ENCODE results near the gene SMAD7.

The SMAD7 gene

DNA sequence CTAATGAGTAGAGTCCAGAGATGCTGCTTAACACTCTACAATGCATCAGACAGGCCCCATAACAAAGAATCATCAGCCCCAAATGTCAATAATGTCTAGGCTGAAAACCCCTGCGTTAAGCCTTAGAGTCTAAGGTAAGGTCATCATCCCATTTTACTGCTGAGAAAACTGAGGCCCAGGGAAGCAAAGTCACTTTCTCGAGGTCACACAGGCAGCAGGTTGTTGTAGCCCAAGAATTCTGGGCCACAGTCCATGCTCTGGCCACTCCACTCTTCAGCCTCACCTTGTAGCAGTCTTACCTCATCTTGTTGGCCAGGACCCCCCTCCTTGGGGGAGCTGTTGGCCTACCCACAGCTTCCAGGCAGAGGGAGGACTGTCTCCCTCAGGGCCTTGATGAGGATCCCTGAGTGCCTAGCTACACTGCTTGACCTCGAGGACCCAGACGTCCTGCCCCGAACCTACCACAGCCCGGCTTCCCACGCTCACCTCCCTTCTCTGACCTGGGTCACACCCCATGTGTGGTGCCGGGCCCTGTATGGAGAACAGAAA, 54.4 kb downstream of the SMAD7 start:
- TF ChIP-seq, protein P1, sequence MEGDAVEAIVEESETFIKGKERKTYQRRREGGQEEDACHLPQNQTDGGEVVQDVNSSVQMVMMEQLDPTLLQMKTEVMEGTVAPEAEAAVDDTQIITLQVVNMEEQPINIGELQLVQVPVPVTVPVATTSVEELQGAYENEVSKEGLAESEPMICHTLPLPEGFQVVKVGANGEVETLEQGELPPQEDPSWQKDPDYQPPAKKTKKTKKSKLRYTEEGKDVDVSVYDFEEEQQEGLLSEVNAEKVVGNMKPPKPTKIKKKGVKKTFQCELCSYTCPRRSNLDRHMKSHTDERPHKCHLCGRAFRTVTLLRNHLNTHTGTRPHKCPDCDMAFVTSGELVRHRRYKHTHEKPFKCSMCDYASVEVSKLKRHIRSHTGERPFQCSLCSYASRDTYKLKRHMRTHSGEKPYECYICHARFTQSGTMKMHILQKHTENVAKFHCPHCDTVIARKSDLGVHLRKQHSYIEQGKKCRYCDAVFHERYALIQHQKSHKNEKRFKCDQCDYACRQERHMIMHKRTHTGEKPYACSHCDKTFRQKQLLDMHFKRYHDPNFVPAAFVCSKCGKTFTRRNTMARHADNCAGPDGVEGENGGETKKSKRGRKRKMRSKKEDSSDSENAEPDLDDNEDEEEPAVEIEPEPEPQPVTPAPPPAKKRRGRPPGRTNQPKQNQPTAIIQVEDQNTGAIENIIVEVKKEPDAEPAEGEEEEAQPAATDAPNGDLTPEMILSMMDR (IDR thresholded peaks at IDR 0.05; ENCODE audit: extremely low read depth, insufficient read depth, missing control alignments): no peak
- in situ Hi-C loops (cut with MboI; ENCODE audit: low pct_unique_long_range_greater_than_20kb, low sequenced_read_pairs, unreplicated experiment): no loop called here
- DNase-seq (ENCODE audit: low spot score): no peak

DNA sequence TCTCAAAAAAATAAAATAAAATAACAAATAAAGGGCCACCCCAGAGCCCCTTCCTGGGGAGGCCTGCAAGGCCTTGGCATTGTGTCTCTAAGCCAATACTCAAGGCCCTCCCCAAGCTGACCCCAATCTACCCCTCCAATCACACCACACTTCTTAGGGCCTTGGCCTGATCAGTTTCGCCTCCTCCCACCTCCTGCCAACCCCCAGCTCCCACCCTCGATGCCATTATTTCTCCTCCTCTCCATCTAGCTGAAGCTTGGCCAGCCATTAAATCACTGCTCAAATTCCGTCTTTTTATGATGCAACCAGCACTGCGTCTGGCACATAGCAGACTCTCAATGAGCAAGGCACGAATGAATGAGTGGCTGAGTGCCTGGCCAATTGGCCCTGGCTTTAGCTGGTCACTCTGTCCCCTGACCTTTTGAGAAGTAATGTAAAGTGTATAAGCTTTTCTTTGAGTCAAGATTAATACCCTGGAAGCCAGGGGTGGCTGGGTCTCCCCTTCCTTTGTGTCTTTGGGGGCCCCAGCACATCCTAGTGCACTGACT, 55.9 kb downstream of the SMAD7 start:
- in situ Hi-C loops (cut with MboI; ENCODE audit: low pct_unique_long_range_greater_than_20kb, low sequenced_read_pairs, unreplicated experiment): no loop called here
- no peak for DNase-seq (ENCODE audit: low spot score)
- TF ChIP-seq, protein P1 (IDR thresholded peaks at IDR 0.05; ENCODE audit: extremely low read depth, insufficient read depth, missing control alignments): no peak

DNA sequence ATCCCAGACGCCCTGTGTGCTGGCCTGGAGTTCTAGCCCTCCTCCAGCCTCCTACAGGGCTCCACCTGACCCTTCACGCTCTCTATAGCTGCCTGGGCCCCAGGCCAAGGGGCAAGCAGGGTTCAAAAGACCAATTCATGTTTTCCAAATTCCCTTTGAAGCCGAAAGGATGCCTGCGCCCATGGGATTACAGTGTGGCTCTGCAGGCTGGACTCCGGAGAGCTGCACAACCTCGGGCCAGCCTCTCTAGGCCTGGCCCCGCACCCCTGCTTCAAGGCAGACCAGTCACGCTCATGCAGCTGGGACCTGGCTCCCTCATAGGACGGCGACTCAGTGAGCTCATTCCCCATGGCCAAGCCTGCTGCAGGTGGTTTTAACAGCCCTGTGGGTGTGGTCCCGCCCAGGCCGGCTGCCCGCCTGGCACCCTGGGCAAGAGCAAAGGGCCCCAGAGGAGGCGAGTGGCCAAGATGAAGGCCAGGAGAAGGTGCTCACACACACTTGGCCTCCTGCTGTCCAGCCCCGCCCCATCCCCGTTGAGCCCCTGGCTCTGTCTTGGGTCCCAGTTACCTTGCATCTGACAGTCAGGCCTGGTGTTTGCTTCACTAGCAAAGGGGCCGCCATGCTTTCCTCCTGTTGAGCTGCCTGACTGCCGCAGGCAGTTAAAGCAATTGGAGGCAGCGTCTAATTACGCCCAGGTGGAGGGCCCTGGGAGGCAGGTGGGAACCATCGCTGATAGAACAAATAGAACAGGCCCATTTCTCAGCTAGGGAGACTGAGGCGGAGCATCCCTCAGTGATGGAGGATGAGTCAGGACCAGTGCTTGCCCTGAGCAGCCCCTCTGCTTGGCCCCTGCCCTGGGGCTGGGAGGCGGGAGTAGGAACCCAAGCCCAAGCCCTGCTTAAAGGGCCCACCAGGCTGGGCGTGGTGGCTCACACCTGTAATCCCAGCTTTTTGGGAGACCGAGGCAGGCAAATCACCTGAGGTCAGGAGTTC, 56.9 kb downstream of the SMAD7 start:
- no peak for DNase-seq (ENCODE audit: low spot score)
- in situ Hi-C loops (cut with MboI; ENCODE audit: low pct_unique_long_range_greater_than_20kb, low sequenced_read_pairs, unreplicated experiment): no loop called here
- TF ChIP-seq, protein P1 (IDR thresholded peaks at IDR 0.05; ENCODE audit: extremely low read depth, insufficient read depth, missing control alignments): no peak

DNA sequence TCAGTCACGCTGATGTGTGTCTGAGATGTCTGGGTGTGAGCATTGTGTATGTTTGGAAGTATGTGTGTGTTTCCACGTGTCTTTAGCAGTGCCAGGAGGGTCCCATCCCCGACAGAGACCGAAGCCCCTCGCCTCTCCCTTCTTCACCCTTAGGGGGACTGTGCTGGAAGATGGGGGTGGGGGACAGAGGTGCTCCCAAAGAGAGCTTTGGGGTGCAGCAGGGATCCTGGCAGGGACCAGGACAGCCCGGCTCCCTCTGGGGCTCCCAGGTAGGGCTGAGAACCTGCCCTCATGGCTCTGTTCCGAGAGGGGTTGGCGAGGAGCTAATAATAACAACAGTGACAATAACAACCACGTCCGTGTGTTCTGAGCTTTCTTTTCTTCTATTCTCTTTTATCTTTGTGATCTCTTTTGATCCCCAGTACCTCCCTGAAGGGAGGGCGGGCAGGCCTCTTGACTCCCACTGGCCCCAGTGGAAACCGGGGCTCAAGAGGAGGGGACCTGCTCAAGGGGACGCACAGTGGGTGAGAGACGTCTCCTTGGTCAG, 57.6 kb downstream of the SMAD7 start:
- TF ChIP-seq, protein P1 (IDR thresholded peaks at IDR 0.05; ENCODE audit: extremely low read depth, insufficient read depth, missing control alignments): no peak
- DNase-seq (ENCODE audit: low spot score): no peak
- in situ Hi-C loops (cut with MboI; ENCODE audit: low pct_unique_long_range_greater_than_20kb, low sequenced_read_pairs, unreplicated experiment): no loop called here

DNA sequence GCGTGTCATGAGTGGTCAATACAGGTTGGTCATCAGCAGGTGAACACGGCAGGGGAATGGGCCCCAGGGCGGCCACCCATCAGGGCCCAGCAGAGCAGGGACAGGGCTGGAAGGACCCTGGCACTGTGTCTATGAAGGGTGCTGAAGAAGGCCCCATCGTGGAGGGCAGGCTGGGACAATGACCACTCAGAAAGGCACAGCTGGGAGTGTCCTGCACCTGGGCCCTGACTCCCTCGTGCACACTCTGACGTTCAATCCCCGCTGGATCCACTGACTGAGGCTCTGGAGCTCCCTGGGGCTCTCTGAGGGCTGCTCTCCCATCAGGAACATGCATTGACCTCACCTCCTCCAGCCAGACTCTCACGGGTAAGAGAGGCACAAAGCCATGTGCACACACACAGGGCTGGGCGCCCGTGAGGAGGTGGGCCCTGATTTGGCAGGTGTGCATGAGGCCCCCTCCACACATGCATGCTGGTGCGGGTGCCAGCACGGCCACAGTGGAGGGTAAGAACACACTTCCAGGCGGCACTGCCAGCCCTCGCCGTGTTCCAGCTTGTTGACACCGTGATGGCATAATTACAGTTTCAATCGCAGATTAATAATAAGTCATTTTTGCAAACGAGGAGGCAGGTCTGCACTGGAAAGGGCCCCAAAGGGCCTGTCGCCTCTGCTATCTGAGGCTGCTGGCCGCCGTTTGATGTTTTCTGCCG, 58.5 kb downstream of the SMAD7 start:
- TF ChIP-seq, protein P1 (IDR thresholded peaks at IDR 0.05; ENCODE audit: extremely low read depth, insufficient read depth, missing control alignments): no peak
- in situ Hi-C loops (cut with MboI; ENCODE audit: low pct_unique_long_range_greater_than_20kb, low sequenced_read_pairs, unreplicated experiment): no loop called here
- DNase-seq (ENCODE audit: low spot score): no peak

DNA sequence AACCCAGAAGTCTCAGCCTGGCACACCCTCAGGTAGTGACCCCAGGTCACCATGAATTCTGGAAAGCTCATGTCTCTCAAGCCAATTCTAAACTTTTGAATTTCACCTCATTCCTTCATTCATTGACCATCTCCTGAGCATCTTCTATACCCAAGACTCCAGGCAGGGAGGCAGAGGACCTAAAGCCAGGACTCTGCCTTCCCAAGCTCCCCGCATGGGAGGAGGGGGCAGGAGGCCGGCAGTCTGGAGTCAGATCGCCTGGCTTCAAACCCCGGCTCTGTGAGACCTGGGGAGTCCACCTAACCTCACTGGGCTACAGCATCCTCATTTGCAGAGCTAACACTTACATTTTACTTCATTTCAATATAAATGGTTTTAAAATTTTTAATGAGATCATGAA, 59.0 kb downstream of the SMAD7 start:
- in situ Hi-C loops (cut with MboI; ENCODE audit: low pct_unique_long_range_greater_than_20kb, low sequenced_read_pairs, unreplicated experiment): no loop called here
- no peak for DNase-seq (ENCODE audit: low spot score)
- TF ChIP-seq, protein P1 (IDR thresholded peaks at IDR 0.05; ENCODE audit: extremely low read depth, insufficient read depth, missing control alignments): no peak
